HepG2 (cell line): ENCODE results near the gene MARCHF9. TPM values are rescaled to one million over a fixed set of nuclear protein-coding genes. Genes with fewer than 3 reads are reported as not detected.
A peak's percentile ranks its signal among the peaks of the same experiment; 100 is the strongest.

Source experiments
- AGO2 ChIP-seq: fragments of 200-400 bp; formaldehyde crosslinking; optimal IDR thresholded peaks from 2 replicates; pipeline ENCODE3; 2017; ENCODE audit warnings: mild to moderate bottlenecking, low read depth, low read length, moderate library complexity
- AHDC1 ChIP-seq: sonication (generic); formaldehyde crosslinking; IDR thresholded peaks from 2 replicates; pipeline ENCODE4 v1.5.1; 2020; ENCODE audit warnings: mild to moderate bottlenecking, missing genetic modification reagents, borderline replicate concordance
- HINFP ChIP-seq: sonication (generic); formaldehyde crosslinking; IDR thresholded peaks from 2 replicates; pipeline ENCODE4 v1.4.0; 2020; ENCODE audit warnings: low read depth, mild to moderate bottlenecking, missing genetic modification reagents
- HMG20A ChIP-seq: IDR thresholded peaks from 2 replicates; pipeline ENCODE4 v1.6.1; 2016; ENCODE audit warnings: borderline replicate concordance
- MTA3 ChIP-seq: sonication (generic); formaldehyde crosslinking; IDR thresholded peaks from 2 replicates; pipeline ENCODE4 v1.4.0; 2020; ENCODE audit warnings: missing genetic modification reagents
- NONO ChIP-seq, 2 experiments: fragments of 450-650 bp in 1 of 2; sonication (generic) in 1 of 2; formaldehyde crosslinking in 1 of 2; IDR thresholded peaks in 1 of 2; conservative IDR thresholded peaks in 1 of 2; 2 replicates each; pipeline versions ENCODE4 v1.6.1 to v1.8.0; 2017 to 2022; ENCODE audit warnings: mild to moderate bottlenecking in 1 of 2, missing genetic modification reagents in 1 of 2, moderate library complexity in 1 of 2
- RNF219 ChIP-seq: sonication (generic); formaldehyde crosslinking; IDR thresholded peaks from 2 replicates; pipeline ENCODE4 v1.5.0; 2020; ENCODE audit warnings: mild to moderate bottlenecking, missing genetic modification reagents
- SOX13 ChIP-seq, 3 experiments: fragments of 450-650 bp in 1 of 3; sonication (generic) in 1 of 3; formaldehyde crosslinking in 1 of 3; IDR thresholded peaks in 2 of 3; conservative IDR thresholded peaks in 1 of 3; 2 replicates each; pipeline versions ENCODE4 v1.5.0 to v1.6.1; 2016 to 2020; ENCODE audit warnings: antibody characterized with exemption in 1 of 3, mild to moderate bottlenecking in 1 of 3, missing compliant biosample characterization in 1 of 3, missing genetic modification reagents in 1 of 3, moderate library complexity in 1 of 3
- SP2 ChIP-seq: sonication (generic); formaldehyde crosslinking; IDR thresholded peaks from 2 replicates; pipeline ENCODE4 v1.5.1; 2020; ENCODE audit warnings: mild to moderate bottlenecking, missing genetic modification reagents
- SP4 ChIP-seq: sonication (generic); formaldehyde crosslinking; IDR thresholded peaks from 2 replicates; pipeline ENCODE4 v1.8.1; 2023; ENCODE audit warnings: mild to moderate bottlenecking, missing genetic modification reagents
- SUZ12 ChIP-seq: fragments of 150-350 bp; IDR thresholded peaks from 2 replicates; pipeline ENCODE4 v1.6.1; 2014; ENCODE audit warnings: low read depth, low read length
- TEAD3 ChIP-seq: optimal IDR thresholded peaks from 2 replicates; pipeline ENCODE3; 2016; ENCODE audit warnings: borderline replicate concordance
- YEATS4 ChIP-seq: sonication (generic); formaldehyde crosslinking; IDR thresholded peaks from 2 replicates; pipeline ENCODE4 v1.4.0; 2020; ENCODE audit warnings: missing genetic modification reagents, borderline replicate concordance
- ZFP82 ChIP-seq: sonication (generic); formaldehyde crosslinking; IDR thresholded peaks from 2 replicates; pipeline ENCODE4 v1.5.1; 2020; ENCODE audit warnings: mild to moderate bottlenecking, missing genetic modification reagents, borderline replicate concordance
- ZNF607 ChIP-seq: sonication (generic); formaldehyde crosslinking; IDR thresholded peaks from 2 replicates; pipeline ENCODE4 v1.5.1; 2020; ENCODE audit warnings: missing genetic modification reagents, mild to moderate bottlenecking, borderline replicate concordance
- ZSCAN12 ChIP-seq: sonication (generic); formaldehyde crosslinking; IDR thresholded peaks from 2 replicates; pipeline ENCODE4 v1.9.0; 2021; ENCODE audit warnings: mild to moderate bottlenecking, missing genetic modification reagents
- polyA plus RNA-seq, 8 experiments: library from polyadenylated mRNA; depleted of rRNA in 3 of 8; stranded (reverse) in 7 of 8; unstranded in 1 of 8; fragments of >200 nt; fragmentation: Illumina TruSeq in 4 of 8; extraction: Trizol in 4 of 8; gene quantifications; 2 replicates each; pipeline versions ENCODE4 v1.2.1 to v1.2.3, GENCODE V29; 2011 to 2016; ENCODE audit warnings: low read depth in 4 of 8, missing spikeins in 1 of 8, mixed read lengths in 1 of 8; ENCODE audit not compliant: insufficient read depth in 1 of 8
- total RNA-seq, 5 experiments: library from RNA; depleted of rRNA; stranded (reverse); fragments of >200 nt; fragmentation: Illumina TruSeq; extraction: Trizol; gene quantifications; 2 replicates each; pipeline ENCODE4 v1.2.3, GENCODE V29; 2016; ENCODE audit warnings: low read depth in 1 of 5

MARCHF9 gene
- total and polyA plus RNA-seq, 2 of the 13 experiments (the other 11 are each of a cell fraction or from before 2014, with no cell fraction given), result 5.7 to 9.6 TPM

GRCh38 chr12:57751788-57752667, 2.9 kb upstream of the MARCHF9 start, which contains the start of gene CDK4 (continued):
- TF ChIP-seq SUZ12, result no peak
- TF ChIP-seq AHDC1, result peak; percentile 74
- peak; percentile 95 for TF ChIP-seq YEATS4 (CRISPR knock-in tag)
- peak; percentile 90 for TF ChIP-seq AGO2
- TF ChIP-seq ZNF607 (CRISPR knock-in tag), result peak; percentile 96
- TF ChIP-seq RNF219 (CRISPR knock-in tag), result no peak
- no peak for TF ChIP-seq MTA3 (CRISPR knock-in tag)
- peak; percentile 23; the same call in 1 of the 2 replicates for TF ChIP-seq SOX13 (IDR thresholded peaks at IDR 0.05)
- peak in 1 of 2 experiments; percentile 61; a peak in 1 of 4 replicates for TF ChIP-seq SOX13 (CRISPR knock-in tag; conservative IDR thresholded peaks at IDR 0.05 in 1 of 2, IDR thresholded peaks at IDR 0.05 in 1 of 2)
- peak; percentile 34; the same call in 1 of the 2 replicates for TF ChIP-seq HMG20A (CRISPR knock-in tag)
- peak; percentile 76 for TF ChIP-seq SP2
- TF ChIP-seq ZFP82 (CRISPR knock-in tag), result peak; percentile 98; the same call in 1 of the 2 replicates
- TF ChIP-seq HINFP (CRISPR knock-in tag), result peak; percentile 70
- no peak for TF ChIP-seq ZSCAN12 (CRISPR knock-in tag)
- peak; percentile 94 for TF ChIP-seq SP4 (CRISPR knock-in tag)
- no peak for TF ChIP-seq NONO (IDR thresholded peaks at IDR 0.05)
- peak; percentile 97 for TF ChIP-seq NONO (CRISPR knock-in tag; conservative IDR thresholded peaks at IDR 0.05)
- TF ChIP-seq TEAD3 (CRISPR knock-in tag), result peak; percentile 84
